Mucosa of rectum (tissue), 2 donors: ENCODE measurements around the gene BLCAP.
"Not testable (repeated sequence)": the region's sequence is repeated elsewhere in the genome, so short reads cannot be mapped to it uniquely, and the experiment has no call there.

Experiments
- H3K27ac ChIP-seq, 2 donors: one replicate each; pipeline ENCODE4 v1.7.0; 2013; ENCODE audit warnings: inconsistent platforms in 2 of 2, low read depth in 2 of 2, low read length in 2 of 2
- H3K27me3 ChIP-seq, 2 donors: one replicate each; pipeline ENCODE4 v1.7.0; 2013; ENCODE audit warnings: low read length in 2 of 2; ENCODE audit not compliant: control insufficient read depth in 2 of 2, insufficient read depth in 2 of 2
- H3K36me3 ChIP-seq, 2 donors: one replicate each; pipeline ENCODE4 v1.7.0; 2013; ENCODE audit warnings: low read length in 2 of 2; ENCODE audit not compliant: control insufficient read depth in 2 of 2, insufficient read depth in 2 of 2
- H3K4me1 ChIP-seq, 2 donors: one replicate each; pipeline ENCODE4 v1.7.0; 2013; ENCODE audit warnings: low read length in 2 of 2, mild to moderate bottlenecking in 1 of 2; ENCODE audit not compliant: control insufficient read depth in 2 of 2, insufficient read depth in 2 of 2
- H3K4me3 ChIP-seq, 2 donors: one replicate each; pipeline ENCODE4 v1.7.0; 2013; ENCODE audit warnings: low read length in 2 of 2
- H3K9ac ChIP-seq, 2 donors: one replicate each; pipeline ENCODE4 v1.7.0; 2013; ENCODE audit warnings: low read length in 2 of 2, low read depth in 1 of 2, mild to moderate bottlenecking in 1 of 2
- H3K9me3 ChIP-seq, 2 donors: one replicate each; pipeline ENCODE4 v1.7.0; 2013; ENCODE audit warnings: low read length in 2 of 2; ENCODE audit not compliant: control insufficient read depth in 2 of 2
- donor health status: healthy.
- donor health status: Normal muscosa, but diverticular disease.

BLCAP gene

GRCh38 chr20:37558306-37558705 is 30.6 kb upstream of the BLCAP start:
- H3K9me3 ChIP-seq, result no peaks in the 10 kb centered on the region
- no peak overlapping the region for H3K4me3 ChIP-seq
- H3K27ac ChIP-seq, result no peak overlapping the region
- no peak overlapping the region for H3K9ac ChIP-seq
- no peaks in the 10 kb centered on the region for H3K4me1 ChIP-seq
- peaks cover 0 to 7% of the 10 kb centered on the region in 2 donors for H3K27me3 ChIP-seq
- no peaks in the 10 kb centered on the region for H3K36me3 ChIP-seq

GRCh38 chr20:37556538-37556937 is 28.9 kb upstream of the BLCAP start:
- Histone ChIP-seq H3K4me3 (no peak overlapping the region), H3K36me3 (no peaks in the 10 kb centered on the region), H3K27me3 (no peaks in the 10 kb centered on the region), H3K4me1 (no peaks in the 10 kb centered on the region), H3K27ac (no peak overlapping the region), H3K9ac (no peak overlapping the region), H3K9me3 (no peaks in the 10 kb centered on the region)

GRCh38 chr20:37554721-37555298 is 27.1 kb upstream of the BLCAP start:
- not testable (repeated sequence) for H3K4me1 ChIP-seq, H3K4me3 ChIP-seq, H3K9ac ChIP-seq, H3K9me3 ChIP-seq, H3K36me3 ChIP-seq, H3K27ac ChIP-seq, H3K27me3 ChIP-seq

- Histone ChIP-seq H3K9me3 (no peaks in the 10 kb centered on the region), H3K9ac (no peak overlapping the region), H3K4me3 (no peak overlapping the region), H3K27ac (no peak overlapping the region), H3K4me1 (peaks cover 6 to 7% of the 10 kb centered on the region in 2 donors), H3K27me3 (no peaks in the 10 kb centered on the region), H3K36me3 (no peaks in the 10 kb centered on the region)
These were observed 24.7 kb upstream of the BLCAP start for GRCh38 chr20:37552415-37552814.

- H3K9ac ChIP-seq, H3K9me3 ChIP-seq, H3K27me3 ChIP-seq, H3K36me3 ChIP-seq, H3K4me3 ChIP-seq, H3K27ac ChIP-seq: not testable (repeated sequence)
- H3K4me1 ChIP-seq, result peaks cover 8 to 11% of the 10 kb centered on the region in 2 donors
These were observed 24.0 kb upstream of the BLCAP start for GRCh38 chr20:37551660-37552059.

GRCh38 chr20:37550101-37550920 is 22.6 kb upstream of the BLCAP start:
- peaks cover 8 to 12% of the 10 kb centered on the region in 2 donors for H3K4me1 ChIP-seq
- H3K36me3 ChIP-seq, H3K27me3 ChIP-seq, H3K9ac ChIP-seq, H3K4me3 ChIP-seq, H3K27ac ChIP-seq, H3K9me3 ChIP-seq: not testable (repeated sequence)

GRCh38 chr20:37547912-37548311 is 20.2 kb upstream of the BLCAP start:
- Histone ChIP-seq H3K9ac (peak overlapping the region in 1 of 2 donors; percentile 17), H3K4me3 (no peak overlapping the region), H3K27ac (peak overlapping the region in 1 of 2 donors; percentile 72), H3K36me3 (no peaks in the 10 kb centered on the region), H3K9me3 (no peaks in the 10 kb centered on the region), H3K27me3 (no peaks in the 10 kb centered on the region), H3K4me1 (peaks cover 8 to 12% of the 10 kb centered on the region in 2 donors)

- H3K9ac ChIP-seq, result no peak overlapping the region
These were observed 17.8 kb upstream of the BLCAP start for GRCh38 chr20:37545516-37545915.

GRCh38 chr20:37544386-37544785 is 16.7 kb upstream of the BLCAP start:
- H3K9ac ChIP-seq, result no peak overlapping the region
- no peak overlapping the region for H3K4me3 ChIP-seq
- H3K9me3 ChIP-seq, result no peaks in the 10 kb centered on the region
- no peaks in the 10 kb centered on the region for H3K36me3 ChIP-seq
- no peak overlapping the region for H3K27ac ChIP-seq
- H3K27me3 ChIP-seq, result no peaks in the 10 kb centered on the region
- H3K4me1 ChIP-seq, result peaks cover 8 to 32% of the 10 kb centered on the region in 2 donors

More at GRCh38 chr20:37545516-37545915, 17.8 kb upstream of the BLCAP start:
- H3K9me3 ChIP-seq, result no peaks in the 10 kb centered on the region
- no peak overlapping the region for H3K4me3 ChIP-seq
- H3K27ac ChIP-seq, result no peak overlapping the region
- no peaks in the 10 kb centered on the region for H3K27me3 ChIP-seq
- no peaks in the 10 kb centered on the region for H3K36me3 ChIP-seq
- peaks cover 8 to 26% of the 10 kb centered on the region in 2 donors for H3K4me1 ChIP-seq

GRCh38 chr20:37543828-37544227 is 16.2 kb upstream of the BLCAP start:
- no peaks in the 10 kb centered on the region for H3K9me3 ChIP-seq
- H3K9ac ChIP-seq, result no peak overlapping the region
- no peaks in the 10 kb centered on the region for H3K27me3 ChIP-seq
- H3K4me3 ChIP-seq, result no peak overlapping the region
- H3K27ac ChIP-seq, result no peak overlapping the region
- no peaks in the 10 kb centered on the region for H3K36me3 ChIP-seq
- H3K4me1 ChIP-seq, result peaks cover 8 to 32% of the 10 kb centered on the region in 2 donors
